Smooth muscle cell of the umbilical artery (primary cell): Measurements from ENCODE around the gene RUNX3. TPM values are rescaled to one million over a fixed set of nuclear protein-coding genes. Genes with fewer than 3 reads are reported as not detected.

ENCODE experiments used
- total RNA-seq: library from RNA; depleted of rRNA; stranded (reverse); fragments of >200 nt; gene quantifications from 2 replicates; pipeline ENCODE4 v1.2.3, GENCODE V29; 2014

Gene RUNX3
- not detected in 2 replicates for total RNA-seq

GRCh38 chr1:24930260-24931145, at the start of gene RUNX3:
Gene RUNX3 (minus strand): TSS chr1:24930276. CDS start chr1:24929868, 408 bp downstream.

Other genes with a start within 250 kb of the RUNX3 start
- 353 and 466 TPM in 2 replicates for gene CLIC4, start 184.8 kb downstream of the RUNX3 start, total RNA-seq